Peyer's patch (tissue), 4 donors: ENCODE measurements around the gene OR7G2.

Experiments
- CTCF ChIP-seq, 6 experiments: fragments of 450-650 bp in 4 of 6; fragments of 200-600 bp in 2 of 6; sonication (generic) in 1 of 6; IDR thresholded peaks; one replicate each; pipeline ENCODE4 v1.5.1; 2017 to 2019; ENCODE audit warnings: antibody characterized with exemption in 6 of 6, mild to moderate bottlenecking in 3 of 6, moderate library complexity in 1 of 6
- POLR2A ChIP-seq, 2 donors: fragments of 450-650 bp; IDR thresholded peaks; one replicate each; pipeline ENCODE4 v1.5.1; 2017; ENCODE audit warnings: antibody characterized with exemption in 2 of 2, mild to moderate bottlenecking in 2 of 2, moderate library complexity in 2 of 2

- TF ChIP-seq CTCF (IDR thresholded peaks at IDR 0.05), result no peak
- TF ChIP-seq POLR2A (IDR thresholded peaks at IDR 0.05), result no peak
Measured at GRCh38 chr19:9054207-9054606, 53.1 kb downstream of the OR7G2 start.
